IPS-15b (cell line): ENCODE results near the gene SHBG.
A peak's percentile ranks its signal among the peaks of the same experiment; 100 is the strongest.

Experiments
- H3K27me3 ChIP-seq: one replicate; pipeline ENCODE4 v1.6.1; 2013; ENCODE audit warnings: low read length; ENCODE audit not compliant: control insufficient read depth, insufficient read depth
- H3K36me3 ChIP-seq: one replicate; pipeline ENCODE4 v1.6.1; 2013; ENCODE audit warnings: low read length; ENCODE audit not compliant: control insufficient read depth, insufficient read depth
- H3K4me1 ChIP-seq: one replicate; pipeline ENCODE4 v1.6.1; 2013; ENCODE audit warnings: mild to moderate bottlenecking, low read length; ENCODE audit not compliant: control insufficient read depth, insufficient read depth
- H3K4me3 ChIP-seq: one replicate; pipeline ENCODE4 v1.5.1; 2013; ENCODE audit warnings: low read depth, low read length
- H3K9ac ChIP-seq: one replicate; pipeline ENCODE4 v1.6.1; 2013; ENCODE audit warnings: low read depth, mild to moderate bottlenecking, low read length
- H3K9me3 ChIP-seq: one replicate; pipeline ENCODE4 v1.6.1; 2013; ENCODE audit warnings: mild to moderate bottlenecking, low read length; ENCODE audit not compliant: control insufficient read depth, insufficient read depth

Gene SHBG

DNA sequence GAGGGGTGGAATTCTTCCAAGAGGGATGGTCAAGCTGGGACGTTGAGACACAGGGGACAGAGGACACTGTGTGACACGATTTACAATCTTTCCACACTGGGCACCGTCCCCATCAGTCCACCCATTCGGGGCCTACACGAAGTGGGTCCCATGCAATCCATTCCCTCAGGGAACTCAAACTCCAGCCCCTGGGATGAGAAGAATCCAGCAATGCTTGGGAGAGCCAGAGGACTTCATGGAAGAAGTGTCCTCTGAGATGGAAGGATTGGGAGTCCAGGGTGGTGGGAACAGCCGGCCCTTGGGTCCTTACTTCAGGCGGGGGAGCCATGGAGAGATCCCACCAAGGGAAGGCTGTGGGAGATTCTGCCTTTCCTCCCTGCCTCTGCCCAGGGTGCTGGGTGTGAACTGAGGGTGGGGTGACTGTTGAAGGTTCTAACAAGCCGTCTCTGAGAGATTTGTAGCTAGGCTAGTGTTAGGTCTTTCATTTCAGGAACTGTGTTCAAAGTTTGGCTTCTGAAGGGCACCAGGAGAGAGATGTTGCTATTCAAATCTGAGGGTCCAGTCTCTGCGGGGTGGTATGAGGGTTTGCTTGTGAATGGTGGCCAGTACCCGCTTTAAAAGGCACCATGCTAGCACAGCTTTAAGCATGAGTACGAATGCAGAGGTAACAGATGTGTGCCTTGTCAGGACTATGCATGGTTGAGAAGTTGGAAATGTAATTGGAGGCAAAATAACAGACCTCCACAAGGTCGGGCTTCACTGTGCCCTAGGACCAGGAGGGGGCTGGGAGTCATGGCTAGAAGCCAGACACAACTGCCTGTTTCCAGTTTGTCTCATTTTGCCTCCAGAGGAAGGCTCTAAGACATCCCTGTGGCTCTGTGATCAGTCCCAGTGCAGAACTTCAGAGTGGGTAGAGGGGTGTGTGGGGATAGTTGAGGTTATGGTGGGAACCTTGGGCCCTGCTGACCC, 22.7 kb downstream of the SHBG start:
- H3K9me3 ChIP-seq, result no peaks in the 10 kb centered on the region
- peaks cover 4% of the 10 kb centered on the region for H3K36me3 ChIP-seq
- H3K9ac ChIP-seq, result no peak overlapping the region
- H3K4me1 ChIP-seq, result peaks cover 12% of the 10 kb centered on the region
- peaks cover 17% of the 10 kb centered on the region for H3K27me3 ChIP-seq
- H3K4me3 ChIP-seq, result peak overlapping the region; percentile 49

- no peak overlapping the region for H3K4me3 ChIP-seq
- H3K27me3 ChIP-seq, result peaks cover 13% of the 10 kb centered on the region
- no peaks in the 10 kb centered on the region for H3K9me3 ChIP-seq
- peaks cover 4% of the 10 kb centered on the region for H3K36me3 ChIP-seq
- peaks cover 13% of the 10 kb centered on the region for H3K4me1 ChIP-seq
- H3K9ac ChIP-seq, result no peak overlapping the region
These were observed 25.1 kb downstream of the SHBG start for GRCh38 chr17:7654832-7655540.

DNA sequence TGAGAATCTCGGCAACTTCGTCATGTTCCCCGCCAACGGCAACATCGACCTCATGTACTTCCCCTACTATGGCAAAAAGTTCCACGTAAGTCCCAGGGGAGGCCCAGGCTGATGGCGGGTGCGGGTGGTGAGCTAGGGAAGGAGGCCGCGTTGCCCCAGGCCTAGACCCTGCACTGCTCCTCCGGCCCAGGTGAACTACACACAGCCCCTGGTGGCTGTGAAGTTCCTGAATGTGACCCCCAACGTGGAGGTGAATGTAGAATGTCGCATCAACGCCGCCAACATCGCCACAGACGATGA, 25.6 kb downstream of the SHBG start:
- peaks cover 13% of the 10 kb centered on the region for H3K27me3 ChIP-seq
- peaks cover 13% of the 10 kb centered on the region for H3K4me1 ChIP-seq
- H3K9me3 ChIP-seq, result no peaks in the 10 kb centered on the region
- H3K9ac ChIP-seq, result no peak overlapping the region
- no peak overlapping the region for H3K4me3 ChIP-seq
- peaks cover 4% of the 10 kb centered on the region for H3K36me3 ChIP-seq

DNA sequence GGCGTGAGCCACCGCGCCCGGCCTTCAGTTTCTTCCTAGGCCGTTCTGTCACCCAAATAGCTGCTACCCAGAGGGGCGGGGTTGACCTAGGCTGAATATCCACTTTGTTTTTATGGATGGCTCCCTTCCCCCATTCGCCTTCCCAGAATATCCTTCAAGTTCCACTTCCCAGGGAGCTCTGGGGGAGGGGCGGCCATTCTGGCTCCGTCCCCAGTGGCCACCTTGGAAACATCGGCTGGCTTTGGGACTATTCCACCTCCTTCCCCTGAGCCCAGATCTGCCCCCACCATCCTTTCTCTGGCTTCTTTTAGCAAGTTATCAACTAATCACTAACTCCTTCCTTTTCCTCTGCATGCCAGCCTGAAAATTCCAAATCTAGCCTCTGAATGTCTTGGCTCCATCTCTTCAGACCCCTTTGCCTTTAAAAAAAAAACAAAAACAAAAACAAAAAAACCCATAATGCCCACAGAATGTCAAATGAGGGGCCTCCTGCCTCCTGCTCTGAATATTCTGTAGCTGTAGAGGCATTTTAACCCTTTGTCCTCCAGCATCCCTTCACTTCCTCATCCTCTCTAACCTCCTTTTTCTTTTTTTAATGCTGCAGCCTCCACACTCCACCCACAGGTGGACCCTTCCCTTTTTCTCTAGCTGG, 27.1 kb downstream of the SHBG start:
- H3K36me3 ChIP-seq, result peaks cover 4% of the 10 kb centered on the region
- H3K9me3 ChIP-seq, result no peaks in the 10 kb centered on the region
- H3K4me1 ChIP-seq, result peaks cover 13% of the 10 kb centered on the region
- H3K27me3 ChIP-seq, result peaks cover 13% of the 10 kb centered on the region
- H3K4me3 ChIP-seq, result peak overlapping the region; percentile 58
- peak overlapping the region; percentile 65 for H3K9ac ChIP-seq

GRCh38 chr17:7667656-7668406, 37.9 kb downstream of the SHBG start:
- Histone ChIP-seq H3K4me1 (peaks cover 2% of the 10 kb centered on the region), H3K36me3 (peaks cover 33% of the 10 kb centered on the region), H3K9ac (no peak overlapping the region), H3K4me3 (no peak overlapping the region), H3K9me3 (no peaks in the 10 kb centered on the region), H3K27me3 (no peaks in the 10 kb centered on the region)

GRCh38 chr17:7668482-7668881, 38.5 kb downstream of the SHBG start:
- Histone ChIP-seq H3K4me1 (peaks cover 2% of the 10 kb centered on the region), H3K27me3 (no peaks in the 10 kb centered on the region), H3K9ac (no peak overlapping the region), H3K4me3 (no peak overlapping the region), H3K9me3 (no peaks in the 10 kb centered on the region), H3K36me3 (peaks cover 35% of the 10 kb centered on the region)

- H3K9ac ChIP-seq, result no peak overlapping the region
- H3K9me3 ChIP-seq, result no peaks in the 10 kb centered on the region
- peaks cover 50% of the 10 kb centered on the region for H3K36me3 ChIP-seq
- H3K4me1 ChIP-seq, result peaks cover 8% of the 10 kb centered on the region
- H3K4me3 ChIP-seq, result no peak overlapping the region
- H3K27me3 ChIP-seq, result no peaks in the 10 kb centered on the region
These were observed 43.3 kb downstream of the SHBG start for GRCh38 chr17:7673239-7673638.

GRCh38 chr17:7674934-7675333, 45.0 kb downstream of the SHBG start:
- no peaks in the 10 kb centered on the region for H3K27me3 ChIP-seq
- H3K36me3 ChIP-seq, result peaks cover 38% of the 10 kb centered on the region
- peaks cover 8% of the 10 kb centered on the region for H3K4me1 ChIP-seq
- H3K4me3 ChIP-seq, result no peak overlapping the region
- H3K9ac ChIP-seq, result no peak overlapping the region
- H3K9me3 ChIP-seq, result no peaks in the 10 kb centered on the region

- no peaks in the 10 kb centered on the region for H3K9me3 ChIP-seq
- H3K9ac ChIP-seq, result no peak overlapping the region
- peaks cover 27% of the 10 kb centered on the region for H3K36me3 ChIP-seq
- H3K4me3 ChIP-seq, result peak overlapping the region; percentile 33
- no peaks in the 10 kb centered on the region for H3K27me3 ChIP-seq
- peaks cover 8% of the 10 kb centered on the region for H3K4me1 ChIP-seq
These were observed 46.6 kb downstream of the SHBG start for GRCh38 chr17:7676533-7676932.

GRCh38 chr17:7677388-7678067, 47.6 kb downstream of the SHBG start:
- Histone ChIP-seq H3K9me3 (no peaks in the 10 kb centered on the region), H3K27me3 (no peaks in the 10 kb centered on the region), H3K4me1 (peaks cover 8% of the 10 kb centered on the region), H3K9ac (peak overlapping the region; percentile 30), H3K4me3 (peak overlapping the region; percentile 33), H3K36me3 (peaks cover 22% of the 10 kb centered on the region)
